K562 (cell line): ENCODE data around the gene TSHZ1. TPM values are rescaled to one million over a fixed set of nuclear protein-coding genes. Genes with fewer than 3 reads are reported as not detected.

Experiments used
- ATAC-seq: fragments of 200-7000 bp; cut with Tn5 transposase; 3 replicates; pipeline ENCODE4 v1.9.1; 2020; ENCODE audit warnings: moderate library complexity
- BruUV-seq: library from RNA; stranded (reverse); fragments of 400-500 nt; replicated peaks from 2 replicates; lab custom pipeline; 2021; lab: Mats Ljungman, UMichigan
- CTCF ChIA-PET: fragments of 300-600 bp; formaldehyde crosslinking; extraction: SDS; loops from one replicate; lab custom pipeline; 2021; ENCODE audit warnings: low intra/inter-chr PET ratio; lab: Yijun Ruan, JAX
- POLR2A ChIA-PET: fragments of 300-600, 350-650 bp; sonication (Branson Sonifier 250); formaldehyde crosslinking; extraction: SDS; loops from one replicate; lab custom pipeline; 2021; ENCODE audit warnings: antibody characterized with exemption, inconsistent platforms; lab: Yijun Ruan, JAX
- DNase-seq, 4 experiments: peaks; one replicate each; pipeline versions ENCODE4 v3.0.0 to v3.0.0-alpha.2; 2011 to 2018; ENCODE audit warnings: low spot score in 3 of 4, mixed read lengths in 3 of 4; ENCODE audit errors: extremely low read depth in 1 of 4
- FAIRE-seq: peaks from 2 replicates; lab custom pipeline; 2011; peaks lifted over from hg19 to GRCh38; lab: Jason Lieb, UNC
- H2AFZ ChIP-seq: 2 replicates; pipeline ENCODE4 v1.6.0; 2011; ENCODE audit warnings: low read depth, low read length, control low read depth, inconsistent platforms
- H3K27ac ChIP-seq: fragments of 200-600 bp; 3 replicates; pipeline ENCODE4 v1.8.0; 2011; ENCODE audit warnings: low read depth, mild to moderate bottlenecking, control low read depth, inconsistent platforms, low read length, moderate library complexity, mixed read lengths; ENCODE audit errors: extremely low read depth
- H3K27me3 ChIP-seq, 2 experiments: fragments of 300-600 bp in 1 of 2; 2 replicates in 1 of 2; 3 replicates in 1 of 2; pipeline versions ENCODE4 v1.6.0 to v1.8.0; 2011; ENCODE audit warnings: inconsistent platforms in 2 of 2, low read length in 2 of 2, mild to moderate bottlenecking in 1 of 2, mixed read lengths in 1 of 2, moderate library complexity in 1 of 2; ENCODE audit not compliant: control insufficient read depth in 2 of 2, insufficient read depth in 2 of 2
- H3K36me3 ChIP-seq: fragments of 300-600 bp; 3 replicates; pipeline ENCODE4 v1.8.0; 2011; ENCODE audit warnings: mild to moderate bottlenecking, low read length, inconsistent platforms; ENCODE audit not compliant: control insufficient read depth, insufficient read depth
- H3K4me1 ChIP-seq, 2 experiments: fragments of 200-600 bp in 1 of 2; replicated peaks in 1 of 2; 2 replicates in 1 of 2; 3 replicates in 1 of 2; pipeline versions ENCODE4 v1.5.1 to v1.8.0; 2011; ENCODE audit warnings: inconsistent platforms in 2 of 2, low read length in 2 of 2, mild to moderate bottlenecking in 1 of 2, mixed read lengths in 1 of 2, moderate library complexity in 1 of 2; ENCODE audit not compliant: control insufficient read depth in 2 of 2, insufficient read depth in 2 of 2
- H3K4me2 ChIP-seq: 2 replicates; pipeline ENCODE4 v1.6.1; 2011; ENCODE audit warnings: low read length, control low read depth, inconsistent platforms, mixed read lengths; ENCODE audit not compliant: insufficient read depth
- H3K4me3 ChIP-seq: fragments of 200-600 bp; sonication (generic), shearing (Covaris generic); 2 replicates; pipeline ENCODE4 v1.5.1; 2016; ENCODE audit warnings: control low read depth, inconsistent platforms
- H3K79me2 ChIP-seq: fragments of 200-600 bp; 3 replicates; pipeline ENCODE4 v1.8.0; 2011; ENCODE audit warnings: low read length, inconsistent platforms; ENCODE audit not compliant: control insufficient read depth, insufficient read depth
- H3K9ac ChIP-seq, 2 experiments: 2 replicates each; pipeline versions ENCODE4 v1.6.0 to v1.6.1; 2011; ENCODE audit warnings: low read depth in 2 of 2, low read length in 2 of 2, control low read depth in 1 of 2, inconsistent platforms in 1 of 2, mild to moderate bottlenecking in 1 of 2, mixed read lengths in 1 of 2; ENCODE audit not compliant: insufficient read depth in 1 of 2
- H3K9me1 ChIP-seq: one replicate; pipeline ENCODE4 v1.6.0; 2011; ENCODE audit warnings: inconsistent platforms, mild to moderate bottlenecking, low read length, moderate library complexity; ENCODE audit not compliant: control insufficient read depth, insufficient read depth
- H3K9me3 ChIP-seq: replicated peaks from 2 replicates; pipeline ENCODE4 v1.5.1; 2011; ENCODE audit warnings: low read depth, low read length, inconsistent platforms; ENCODE audit not compliant: control insufficient read depth, insufficient read depth
- H4K20me1 ChIP-seq: replicated peaks from 2 replicates; pipeline ENCODE4 v1.6.1; 2011; ENCODE audit warnings: low read length, inconsistent platforms, mixed read lengths; ENCODE audit not compliant: control insufficient read depth, insufficient read depth
- ADNP ChIP-seq: fragments of 200-800 bp; sonication (Bioruptor generic); IDR thresholded peaks from 2 replicates; pipeline ENCODE4 v1.6.1; 2016; ENCODE audit warnings: missing genetic modification characterization, missing compliant biosample characterization
- AFF4 ChIP-seq: sonication (generic); formaldehyde crosslinking; IDR thresholded peaks from 2 replicates; pipeline ENCODE4 v1.8.0; 2023; ENCODE audit warnings: mild to moderate bottlenecking, missing genetic modification reagents
- E2F6 ChIP-seq, 2 experiments: IDR thresholded peaks; 2 replicates each; pipeline ENCODE4 v1.6.1; 2011; ENCODE audit warnings: borderline replicate concordance in 1 of 2, control low read depth in 1 of 2, low read depth in 1 of 2, low read length in 1 of 2, mild to moderate bottlenecking in 1 of 2, mixed read lengths in 1 of 2, moderate library complexity in 1 of 2; ENCODE audit not compliant: insufficient read depth in 1 of 2, insufficient read length in 1 of 2, poor library complexity in 1 of 2, severe bottlenecking in 1 of 2; ENCODE audit errors: extremely low read depth in 1 of 2
- FOXJ2 ChIP-seq: fragments of 200-800 bp; sonication (Bioruptor generic); IDR thresholded peaks from 2 replicates; pipeline ENCODE4 v1.6.1; 2016; ENCODE audit warnings: missing genetic modification characterization, missing compliant biosample characterization
- HNRNPK ChIP-seq: fragments of 200-400 bp; formaldehyde crosslinking; IDR thresholded peaks from one replicate; pipeline ENCODE4 v1.6.1; 2018; ENCODE audit warnings: mild to moderate bottlenecking, low read depth, low read length; ENCODE audit not compliant: poor library complexity, severe bottlenecking
- NEUROD1 ChIP-seq: fragments of 150-350 bp; IDR thresholded peaks from 2 replicates; pipeline ENCODE4 v1.6.1; 2014; ENCODE audit warnings: borderline replicate concordance, low read length, low read depth; ENCODE audit not compliant: partially characterized antibody
- STAT6 ChIP-seq: sonication (generic); formaldehyde crosslinking; IDR thresholded peaks from 2 replicates; pipeline ENCODE4 v1.8.1; 2023; ENCODE audit warnings: mild to moderate bottlenecking, missing genetic modification reagents
- ZFP30 ChIP-seq: fragments of 250-450 bp; sonication (Bioruptor Pico); IDR thresholded peaks from 2 replicates; pipeline ENCODE4 v1.8.0; 2022; ENCODE audit warnings: moderate library complexity, mild to moderate bottlenecking, inconsistent platforms, borderline replicate concordance
- ZFX ChIP-seq: sonication (generic); formaldehyde crosslinking; IDR thresholded peaks from 2 replicates; pipeline ENCODE4 v1.8.0; 2022; ENCODE audit warnings: mild to moderate bottlenecking, missing genetic modification reagents, moderate library complexity
- ZKSCAN3 ChIP-seq: fragments of 250-450 bp; sonication (Bioruptor Pico); IDR thresholded peaks from 2 replicates; pipeline ENCODE4 v1.4.0; 2020
- ZNF140 ChIP-seq: fragments of 250-450 bp; sonication (Bioruptor Pico); IDR thresholded peaks from 2 replicates; pipeline ENCODE4 v1.8.0; 2021; ENCODE audit warnings: moderate library complexity, mild to moderate bottlenecking, inconsistent platforms
- ZNF23 ChIP-seq: fragments of 250-450 bp; sonication (Bioruptor Pico); IDR thresholded peaks from 2 replicates; pipeline ENCODE4 v1.4.0; 2020; ENCODE audit warnings: mild to moderate bottlenecking
- ZNF655 ChIP-seq: fragments of 250-450 bp; sonication (Bioruptor Pico); IDR thresholded peaks from 2 replicates; pipeline ENCODE4 v1.5.0; 2021
- ZNF830 ChIP-seq: fragments of 250-450 bp; sonication (Bioruptor Pico); IDR thresholded peaks from 2 replicates; pipeline ENCODE4 v1.5.0; 2021; ENCODE audit warnings: mild to moderate bottlenecking
- WGBS: fragments of 100-300 bp; shearing (Covaris generic); methylation state at CpG from one replicate; pipeline ENCODE4 v1.1.6; 2016; ENCODE audit warnings: low coverage, mixed read lengths; ENCODE audit not compliant: insufficient coverage; ENCODE audit errors: missing lambda C conversion rate; 5-methylcytosine and 5-hydroxymethylcytosine counted together
- in situ Hi-C: fragments of 300-500 bp; cut with MboI; formaldehyde crosslinking; loops from 4 replicates; pipeline ENCODE4 v1.15.0; 2018; ENCODE audit warnings: inconsistent platforms, mixed read lengths
- intact Hi-C: fragments of 100-400 bp; cut with micrococcal nuclease; formaldehyde crosslinking; loops from 2 replicates; pipeline ENCODE4 v1.14.2; 2022
- polyA plus RNA-seq, 8 experiments: library from polyadenylated mRNA; depleted of rRNA in 4 of 8; stranded (reverse) in 5 of 8; unstranded in 3 of 8; fragments of >200 nt; fragmentation: Nextera tagmentation in 2 of 8; fragmentation: Illumina TruSeq in 1 of 8; extraction: Ambion mirVana in 2 of 8; extraction: Trizol in 1 of 8; gene quantifications; 2 replicates each; pipeline versions ENCODE4 v1.2.1 to v1.2.3, GENCODE V29; 2011 to 2014; ENCODE audit warnings: inconsistent platforms in 1 of 8, missing spikeins in 1 of 8
- total RNA-seq, 7 experiments: library from RNA; depleted of rRNA in 6 of 7; stranded (reverse); fragments of >200 nt in 6 of 7; fragmentation: Illumina TruSeq in 2 of 7; extraction: Trizol in 2 of 7; gene quantifications; 2 replicates each; pipeline versions ENCODE4 v1.2.1 to v1.2.3, GENCODE V29; 2011 to 2021; ENCODE audit warnings: low replicate concordance in 1 of 7

TSHZ1 gene
- total and polyA plus RNA-seq, 9 of the 15 experiments (the other 6 are each of a cell fraction or from before 2014, with no cell fraction given), result 1.1 to 7.2 (median 2.7) TPM

GRCh38 chr18:75284566-75284965 is 74.0 kb downstream of the TSHZ1 start:
- no peak overlapping the region for H3K4me2 ChIP-seq
- H3K9me3 ChIP-seq, result no peaks in the 10 kb centered on the region
- FAIRE-seq (no peak), ATAC-seq (no peak), DNase-seq (no peak)
- no TSS peak for BruUV-seq
- no peaks in the 10 kb centered on the region for H3K9me1 ChIP-seq
- H3K9ac ChIP-seq, result no peak overlapping the region
- no peaks in the 10 kb centered on the region for H3K4me1 ChIP-seq
- no peak overlapping the region for H3K4me3 ChIP-seq
- 75% methylated on average over 6 of the region's 16 CpGs for WGBS
- ChIA-PET CTCF (no interaction called here), POLR2A (no interaction called here)
- intact Hi-C loops (no loop called here), in situ Hi-C loops (no loop called here)
- no peaks in the 10 kb centered on the region for H3K27me3 ChIP-seq
- H4K20me1 ChIP-seq, result no peaks in the 10 kb centered on the region
- H3K79me2 ChIP-seq, result no peaks in the 10 kb centered on the region
- TF ChIP-seq E2F6 (IDR thresholded peaks at IDR 0.05; ENCODE audit: borderline replicate concordance in 1 of 2, extremely low read depth in 1 of 2, insufficient read depth in 1 of 2, insufficient read length in 1 of 2, low read depth in 1 of 2, low read length in 1 of 2, poor library complexity in 1 of 2, severe bottlenecking in 1 of 2) (no peak), ADNP (tag) (no peak), ZKSCAN3 (CRISPR knock-in tag) (no peak), NEUROD1 (no peak), FOXJ2 (tag) (no peak), ZNF830 (CRISPR knock-in tag) (no peak), ZFP30 (CRISPR knock-in tag) (no peak), HNRNPK (no peak), ZFX (CRISPR knock-in tag) (no peak), ZNF655 (CRISPR knock-in tag) (no peak), ZNF23 (no peak), ZNF140 (CRISPR knock-in tag) (no peak), AFF4 (CRISPR knock-in tag) (no peak), STAT6 (CRISPR knock-in tag) (no peak)
- H3K27ac ChIP-seq, result no peak overlapping the region
- H3K36me3 ChIP-seq, result 0 out of 3 replicates have a peak, but pooled peaks cover 3% of the 10 kb centered on the region
- H2AFZ ChIP-seq, result no peak overlapping the region
